ENCODE data around the gene ABLIM2.

DNA sequence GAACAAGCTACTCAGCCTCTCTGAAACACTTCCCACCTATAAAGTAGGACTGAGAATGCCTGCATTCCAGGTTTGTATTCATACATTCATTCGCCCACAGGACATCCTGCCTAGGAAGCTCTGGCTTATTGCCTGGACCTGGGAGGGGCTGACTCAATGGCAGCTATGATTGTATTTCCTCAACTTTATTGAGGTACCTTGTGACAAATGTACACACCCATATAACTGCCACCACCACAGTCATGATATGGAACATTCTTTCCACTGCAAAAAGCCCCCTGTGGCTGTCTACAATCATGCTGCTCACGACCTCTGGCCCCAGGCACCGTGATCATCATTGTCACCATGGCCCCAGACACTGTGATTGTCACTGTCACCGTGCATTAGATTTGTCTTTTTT lies 68.3 kb downstream of the ABLIM2 start:
- TF ChIP-seq, protein P1, sequence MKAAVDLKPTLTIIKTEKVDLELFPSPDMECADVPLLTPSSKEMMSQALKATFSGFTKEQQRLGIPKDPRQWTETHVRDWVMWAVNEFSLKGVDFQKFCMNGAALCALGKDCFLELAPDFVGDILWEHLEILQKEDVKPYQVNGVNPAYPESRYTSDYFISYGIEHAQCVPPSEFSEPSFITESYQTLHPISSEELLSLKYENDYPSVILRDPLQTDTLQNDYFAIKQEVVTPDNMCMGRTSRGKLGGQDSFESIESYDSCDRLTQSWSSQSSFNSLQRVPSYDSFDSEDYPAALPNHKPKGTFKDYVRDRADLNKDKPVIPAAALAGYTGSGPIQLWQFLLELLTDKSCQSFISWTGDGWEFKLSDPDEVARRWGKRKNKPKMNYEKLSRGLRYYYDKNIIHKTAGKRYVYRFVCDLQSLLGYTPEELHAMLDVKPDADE (IDR thresholded peaks at IDR 0.05) = no peak
- TF ChIP-seq, protein P2, sequence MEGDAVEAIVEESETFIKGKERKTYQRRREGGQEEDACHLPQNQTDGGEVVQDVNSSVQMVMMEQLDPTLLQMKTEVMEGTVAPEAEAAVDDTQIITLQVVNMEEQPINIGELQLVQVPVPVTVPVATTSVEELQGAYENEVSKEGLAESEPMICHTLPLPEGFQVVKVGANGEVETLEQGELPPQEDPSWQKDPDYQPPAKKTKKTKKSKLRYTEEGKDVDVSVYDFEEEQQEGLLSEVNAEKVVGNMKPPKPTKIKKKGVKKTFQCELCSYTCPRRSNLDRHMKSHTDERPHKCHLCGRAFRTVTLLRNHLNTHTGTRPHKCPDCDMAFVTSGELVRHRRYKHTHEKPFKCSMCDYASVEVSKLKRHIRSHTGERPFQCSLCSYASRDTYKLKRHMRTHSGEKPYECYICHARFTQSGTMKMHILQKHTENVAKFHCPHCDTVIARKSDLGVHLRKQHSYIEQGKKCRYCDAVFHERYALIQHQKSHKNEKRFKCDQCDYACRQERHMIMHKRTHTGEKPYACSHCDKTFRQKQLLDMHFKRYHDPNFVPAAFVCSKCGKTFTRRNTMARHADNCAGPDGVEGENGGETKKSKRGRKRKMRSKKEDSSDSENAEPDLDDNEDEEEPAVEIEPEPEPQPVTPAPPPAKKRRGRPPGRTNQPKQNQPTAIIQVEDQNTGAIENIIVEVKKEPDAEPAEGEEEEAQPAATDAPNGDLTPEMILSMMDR (conservative IDR thresholded peaks at IDR 0.05; ENCODE audit: low read depth in 2 of 2) = no peak
- TF ChIP-seq EZH2 (IDR thresholded peaks at IDR 0.05; ENCODE audit: low read depth, unreplicated experiment) = no peak
- no peak for TF ChIP-seq CREB1 (CRISPR knock-in tag; IDR thresholded peaks at IDR 0.05; ENCODE audit: low read depth)
- TF ChIP-seq ZNF114 (CRISPR knock-in tag; IDR thresholded peaks at IDR 0.05) = no peak
- TF ChIP-seq EZH2phosphoT487 (IDR thresholded peaks at IDR 0.05; ENCODE audit: unreplicated experiment) = no peak
- no peak for TF ChIP-seq POLR2AphosphoS5 (IDR thresholded peaks at IDR 0.05; ENCODE audit: low read depth)
